ENCODE data around the gene TNFRSF8. TPM values are rescaled to one million over a fixed set of nuclear protein-coding genes. Genes with fewer than 3 reads are reported as not detected.

TNFRSF8 gene
- total and polyA plus RNA-seq, 9 of the 15 experiments (the other 6 are each of a cell fraction or from before 2014, with no cell fraction given): 3.5 to 38.4 (median 17.1) TPM

DNA sequence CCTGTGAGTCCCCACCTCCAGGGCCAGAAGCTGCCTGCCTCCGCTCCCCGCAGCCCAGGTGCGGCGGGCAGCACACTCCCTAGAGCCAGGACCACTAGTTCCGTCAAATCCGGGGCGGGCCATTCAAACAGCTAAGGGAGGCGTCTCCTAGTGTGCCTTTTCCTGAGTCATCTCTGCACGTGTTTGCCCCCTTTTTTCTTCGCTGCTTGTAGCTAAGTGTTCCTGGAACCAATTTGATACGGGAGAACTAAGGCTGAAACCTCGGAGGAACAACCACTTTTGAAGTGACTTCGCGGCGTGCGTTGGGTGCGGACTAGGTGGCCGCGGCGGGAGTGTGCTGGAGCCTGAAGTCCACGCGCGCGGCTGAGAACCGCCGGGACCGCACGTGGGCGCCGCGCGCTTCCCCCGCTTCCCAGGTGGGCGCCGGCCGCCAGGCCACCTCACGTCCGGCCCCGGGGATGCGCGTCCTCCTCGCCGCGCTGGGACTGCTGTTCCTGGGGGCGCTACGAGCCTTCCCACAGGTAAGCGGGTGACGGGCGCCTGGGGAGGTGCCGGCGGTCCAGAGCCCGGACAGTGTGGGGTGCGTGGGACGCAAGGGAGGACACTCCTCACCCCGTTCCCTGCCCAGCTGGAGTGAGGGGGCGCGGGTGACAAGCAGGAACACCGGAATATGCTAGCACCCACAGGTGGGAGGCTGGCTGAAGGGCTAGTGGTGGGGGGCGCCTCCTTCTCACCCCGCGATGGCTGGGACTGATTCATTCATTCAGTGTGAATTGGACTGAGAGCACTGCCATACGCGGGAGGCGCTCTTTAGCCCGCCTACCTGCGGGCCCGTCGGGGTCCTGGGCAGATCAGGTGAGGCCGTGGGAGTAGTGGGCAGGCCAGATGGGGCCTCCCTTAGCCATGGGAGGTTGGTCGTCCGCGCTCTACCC is at the start of gene TNFRSF8 (continued):
- TF ChIP-seq, protein P1, sequence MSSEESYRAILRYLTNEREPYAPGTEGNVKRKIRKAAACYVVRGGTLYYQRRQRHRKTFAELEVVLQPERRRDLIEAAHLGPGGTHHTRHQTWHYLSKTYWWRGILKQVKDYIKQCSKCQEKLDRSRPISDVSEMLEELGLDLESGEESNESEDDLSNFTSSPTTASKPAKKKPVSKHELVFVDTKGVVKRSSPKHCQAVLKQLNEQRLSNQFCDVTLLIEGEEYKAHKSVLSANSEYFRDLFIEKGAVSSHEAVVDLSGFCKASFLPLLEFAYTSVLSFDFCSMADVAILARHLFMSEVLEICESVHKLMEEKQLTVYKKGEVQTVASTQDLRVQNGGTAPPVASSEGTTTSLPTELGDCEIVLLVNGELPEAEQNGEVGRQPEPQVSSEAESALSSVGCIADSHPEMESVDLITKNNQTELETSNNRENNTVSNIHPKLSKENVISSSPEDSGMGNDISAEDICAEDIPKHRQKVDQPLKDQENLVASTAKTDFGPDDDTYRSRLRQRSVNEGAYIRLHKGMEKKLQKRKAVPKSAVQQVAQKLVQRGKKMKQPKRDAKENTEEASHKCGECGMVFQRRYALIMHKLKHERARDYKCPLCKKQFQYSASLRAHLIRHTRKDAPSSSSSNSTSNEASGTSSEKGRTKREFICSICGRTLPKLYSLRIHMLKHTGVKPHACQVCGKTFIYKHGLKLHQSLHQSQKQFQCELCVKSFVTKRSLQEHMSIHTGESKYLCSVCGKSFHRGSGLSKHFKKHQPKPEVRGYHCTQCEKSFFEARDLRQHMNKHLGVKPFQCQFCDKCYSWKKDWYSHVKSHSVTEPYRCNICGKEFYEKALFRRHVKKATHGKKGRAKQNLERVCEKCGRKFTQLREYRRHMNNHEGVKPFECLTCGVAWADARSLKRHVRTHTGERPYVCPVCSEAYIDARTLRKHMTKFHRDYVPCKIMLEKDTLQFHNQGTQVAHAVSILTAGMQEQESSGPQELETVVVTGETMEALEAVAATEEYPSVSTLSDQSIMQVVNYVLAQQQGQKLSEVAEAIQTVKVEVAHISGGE (CRISPR knock-in tag; IDR thresholded peaks at IDR 0.05): no peak
- TF ChIP-seq FOXK2 (conservative IDR thresholded peaks at IDR 0.05 in 1 of 2, IDR thresholded peaks at IDR 0.05 in 1 of 2; ENCODE audit: low read depth in 2 of 2): peak; percentile 39 to 46; a peak in 2 of 4 replicates
- TF ChIP-seq, protein P2, sequence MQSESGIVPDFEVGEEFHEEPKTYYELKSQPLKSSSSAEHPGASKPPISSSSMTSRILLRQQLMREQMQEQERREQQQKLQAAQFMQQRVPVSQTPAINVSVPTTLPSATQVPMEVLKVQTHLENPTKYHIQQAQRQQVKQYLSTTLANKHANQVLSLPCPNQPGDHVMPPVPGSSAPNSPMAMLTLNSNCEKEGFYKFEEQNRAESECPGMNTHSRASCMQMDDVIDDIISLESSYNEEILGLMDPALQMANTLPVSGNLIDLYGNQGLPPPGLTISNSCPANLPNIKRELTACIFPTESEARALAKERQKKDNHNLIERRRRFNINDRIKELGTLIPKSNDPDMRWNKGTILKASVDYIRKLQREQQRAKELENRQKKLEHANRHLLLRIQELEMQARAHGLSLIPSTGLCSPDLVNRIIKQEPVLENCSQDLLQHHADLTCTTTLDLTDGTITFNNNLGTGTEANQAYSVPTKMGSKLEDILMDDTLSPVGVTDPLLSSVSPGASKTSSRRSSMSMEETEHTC (IDR thresholded peaks at IDR 0.05): no peak
- peak; percentile 41; the same call in 1 of the 2 replicates for TF ChIP-seq PHF8 (IDR thresholded peaks at IDR 0.05; ENCODE audit: borderline replicate concordance, low read length)
- TF ChIP-seq ZNF175 (CRISPR knock-in tag; IDR thresholded peaks at IDR 0.05; ENCODE audit: low read depth): 0 out of 2 replicates have a peak, but pooled peaks have one; percentile 66
- TF ChIP-seq SRF (CRISPR knock-in tag; IDR thresholded peaks at IDR 0.05): no peak
- no peak for TF ChIP-seq MCM2 (IDR thresholded peaks at IDR 0.05; ENCODE audit: low read depth)
- TF ChIP-seq, protein P3, sequence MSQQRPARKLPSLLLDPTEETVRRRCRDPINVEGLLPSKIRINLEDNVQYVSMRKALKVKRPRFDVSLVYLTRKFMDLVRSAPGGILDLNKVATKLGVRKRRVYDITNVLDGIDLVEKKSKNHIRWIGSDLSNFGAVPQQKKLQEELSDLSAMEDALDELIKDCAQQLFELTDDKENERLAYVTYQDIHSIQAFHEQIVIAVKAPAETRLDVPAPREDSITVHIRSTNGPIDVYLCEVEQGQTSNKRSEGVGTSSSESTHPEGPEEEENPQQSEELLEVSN (IDR thresholded peaks at IDR 0.05; ENCODE audit: borderline replicate concordance in 1 of 2, extremely low read depth in 1 of 2, insufficient read depth in 1 of 2, insufficient read length in 1 of 2, low read depth in 1 of 2, low read length in 1 of 2, poor library complexity in 1 of 2, severe bottlenecking in 1 of 2): peak; percentile 96 to 98
- TF ChIP-seq HIVEP1 (CRISPR knock-in tag; IDR thresholded peaks at IDR 0.05): no peak
- no peak for TF ChIP-seq SIN3B (IDR thresholded peaks at IDR 0.05; ENCODE audit: low read depth)
- TF ChIP-seq, protein P4, sequence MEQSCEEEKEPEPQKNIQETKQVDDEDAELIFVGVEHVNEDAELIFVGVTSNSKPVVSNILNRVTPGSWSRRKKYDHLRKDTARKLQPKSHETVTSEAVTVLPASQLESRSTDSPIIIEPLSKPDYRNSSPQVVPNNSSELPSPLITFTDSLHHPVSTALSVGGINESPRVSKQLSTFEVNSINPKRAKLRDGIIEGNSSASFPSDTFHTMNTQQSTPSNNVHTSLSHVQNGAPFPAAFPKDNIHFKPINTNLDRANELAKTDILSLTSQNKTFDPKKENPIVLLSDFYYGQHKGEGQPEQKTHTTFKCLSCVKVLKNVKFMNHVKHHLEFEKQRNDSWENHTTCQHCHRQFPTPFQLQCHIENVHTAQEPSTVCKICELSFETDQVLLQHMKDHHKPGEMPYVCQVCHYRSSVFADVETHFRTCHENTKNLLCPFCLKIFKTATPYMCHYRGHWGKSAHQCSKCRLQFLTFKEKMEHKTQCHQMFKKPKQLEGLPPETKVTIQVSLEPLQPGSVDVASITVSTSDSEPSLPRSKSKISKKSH (CRISPR knock-in tag; IDR thresholded peaks at IDR 0.05): no peak
- TF ChIP-seq SOX6 (IDR thresholded peaks at IDR 0.05): 0 out of 2 replicates have a peak, but pooled peaks have one; percentile 17
- no peak for TF ChIP-seq CCNT2 (IDR thresholded peaks at IDR 0.05; ENCODE audit: borderline replicate concordance, extremely low read depth, insufficient read length, low read depth, low read length)
- no peak for TF ChIP-seq NCOA4 (IDR thresholded peaks at IDR 0.05; ENCODE audit: partially characterized antibody)
- no peak for TF ChIP-seq HNRNPUL1 (IDR thresholded peaks at IDR 0.05; ENCODE audit: low read length)
